ENCODE results near the gene HEBP1.

The HEBP1 gene

GRCh38 chr12:13024531-13024916 is 24.5 kb upstream of the HEBP1 start:
- no peak for DNase-seq (ENCODE audit: low read depth)
- no peak for TF ChIP-seq CTCF (IDR thresholded peaks at IDR 0.05; ENCODE audit: control insufficient read depth, insufficient read depth, low read depth, low read length, missing control alignments)
- no peak overlapping the region for H3K4me3 ChIP-seq (ENCODE audit: control insufficient read depth, low read depth, low read length)

GRCh38 chr12:13023811-13024530 is 23.9 kb upstream of the HEBP1 start:
- no peak overlapping the region for H3K4me3 ChIP-seq (ENCODE audit: control insufficient read depth, low read depth, low read length)
- peak; percentile 42 for TF ChIP-seq CTCF (IDR thresholded peaks at IDR 0.05; ENCODE audit: control insufficient read depth, insufficient read depth, low read depth, low read length, missing control alignments)
- peak; percentile 35 for DNase-seq (ENCODE audit: low read depth)

GRCh38 chr12:13022851-13023271 is 22.8 kb upstream of the HEBP1 start:
- TF ChIP-seq CTCF (IDR thresholded peaks at IDR 0.05; ENCODE audit: control insufficient read depth, insufficient read depth, low read depth, low read length, missing control alignments), result no peak
- DNase-seq (ENCODE audit: low read depth), result no peak
- H3K4me3 ChIP-seq (ENCODE audit: control insufficient read depth, low read depth, low read length), result no peak overlapping the region

GRCh38 chr12:13011098-13011497 is 11.0 kb upstream of the HEBP1 start:
- H3K4me3 ChIP-seq (ENCODE audit: control insufficient read depth, low read depth, low read length), result no peak overlapping the region
- no peak for DNase-seq (ENCODE audit: low read depth)
- TF ChIP-seq CTCF (IDR thresholded peaks at IDR 0.05; ENCODE audit: control insufficient read depth, insufficient read depth, low read depth, low read length, missing control alignments), result no peak

- no peak overlapping the region for H3K4me3 ChIP-seq (ENCODE audit: control insufficient read depth, low read depth, low read length)
- no peak for TF ChIP-seq CTCF (IDR thresholded peaks at IDR 0.05; ENCODE audit: control insufficient read depth, insufficient read depth, low read depth, low read length, missing control alignments)
- DNase-seq (ENCODE audit: low read depth), result no peak
Observed at GRCh38 chr12:13008741-13009380, 8.8 kb upstream of the HEBP1 start.

GRCh38 chr12:13007496-13008233 is 7.6 kb upstream of the HEBP1 start:
- no peak for DNase-seq (ENCODE audit: low read depth)
- H3K4me3 ChIP-seq (ENCODE audit: control insufficient read depth, low read depth, low read length), result no peak overlapping the region
- TF ChIP-seq CTCF (IDR thresholded peaks at IDR 0.05; ENCODE audit: control insufficient read depth, insufficient read depth, low read depth, low read length, missing control alignments), result no peak

Measured in AG09309 (cell line).